Thoracic aorta (tissue), 2 donors: ENCODE results near the gene TMEM9. TPM values are rescaled to one million over a fixed set of nuclear protein-coding genes. Genes with fewer than 3 reads are reported as not detected.

Experiments used
- ATAC-seq: fragments of 150-250 bp; one replicate; pipeline ENCODE4 v1.8.0; 2017; ENCODE audit warnings: low read depth; ENCODE audit not compliant: insufficient number of reproducible peaks, low FRiP score
- DNase-seq: peaks from one replicate; pipeline ENCODE4 v3.0.0-alpha.2; 2020; ENCODE audit warnings: low spot score
- H3K27ac ChIP-seq, 2 donors: fragments of 200-600 bp; sonication (generic); 1 replicate in 1 of 2; 2 replicates in 1 of 2; pipeline ENCODE4 v1.5.1; 2016; ENCODE audit warnings: mild to moderate bottlenecking in 2 of 2, moderate library complexity in 2 of 2
- H3K27me3 ChIP-seq: fragments of 200-600 bp; sonication (generic); replicated peaks from 2 replicates; pipeline ENCODE4 v1.6.0; 2016; ENCODE audit warnings: mild to moderate bottlenecking; ENCODE audit not compliant: insufficient read depth
- H3K36me3 ChIP-seq: fragments of 200-600 bp; sonication (generic); one replicate; pipeline ENCODE4 v1.5.1; 2016
- H3K4me1 ChIP-seq, 2 donors: fragments of 200-600 bp; sonication (generic); 1 replicate in 1 of 2; 2 replicates in 1 of 2; pipeline versions ENCODE4 v1.5.1 to v1.6.0; 2016; ENCODE audit warnings: low read depth in 2 of 2, mild to moderate bottlenecking in 1 of 2; ENCODE audit not compliant: control insufficient read depth in 1 of 2
- H3K4me3 ChIP-seq: fragments of 200-600 bp; sonication (generic); 2 replicates; pipeline ENCODE4 v1.5.1; 2016; ENCODE audit warnings: mild to moderate bottlenecking
- H3K9me3 ChIP-seq: fragments of 200-600 bp; sonication (generic); 2 replicates; pipeline ENCODE4 v1.5.1; 2016
- CTCF ChIP-seq: fragments of 200-600 bp; sonication (generic); IDR thresholded peaks from one replicate; pipeline ENCODE4 v1.5.1; 2019; ENCODE audit warnings: antibody characterized with exemption
- total RNA-seq, 2 donors: library from RNA; depleted of rRNA; stranded (reverse); fragments of >200 nt; gene quantifications; one replicate each; pipeline versions ENCODE4 v1.1.0 to v1.2.3, GENCODE V29; 2016

TMEM9 gene
- total RNA-seq, 2 donors from 2014 or later = 30.0 to 58.2 TPM

DNA sequence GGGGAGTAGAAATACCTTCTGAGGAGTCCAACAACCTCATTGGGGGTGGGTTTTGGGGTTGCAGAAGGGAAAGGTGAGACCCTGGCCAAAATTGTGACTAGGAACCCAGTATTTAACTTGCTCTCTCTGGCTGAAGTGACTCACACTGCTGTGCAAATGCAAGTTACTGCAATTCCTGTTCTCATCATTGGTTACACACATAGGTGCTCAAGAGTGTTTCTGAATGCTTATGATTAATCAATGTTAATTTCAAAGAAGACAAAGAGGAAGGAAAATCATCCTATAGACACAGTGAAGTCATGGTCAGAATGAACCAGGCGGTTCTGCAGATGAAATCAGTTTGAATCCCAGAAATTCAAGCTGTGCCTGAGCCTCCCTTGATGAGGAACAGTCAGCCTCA lies 30.4 kb downstream of the TMEM9 start:
- TF ChIP-seq CTCF = no peak

DNA sequence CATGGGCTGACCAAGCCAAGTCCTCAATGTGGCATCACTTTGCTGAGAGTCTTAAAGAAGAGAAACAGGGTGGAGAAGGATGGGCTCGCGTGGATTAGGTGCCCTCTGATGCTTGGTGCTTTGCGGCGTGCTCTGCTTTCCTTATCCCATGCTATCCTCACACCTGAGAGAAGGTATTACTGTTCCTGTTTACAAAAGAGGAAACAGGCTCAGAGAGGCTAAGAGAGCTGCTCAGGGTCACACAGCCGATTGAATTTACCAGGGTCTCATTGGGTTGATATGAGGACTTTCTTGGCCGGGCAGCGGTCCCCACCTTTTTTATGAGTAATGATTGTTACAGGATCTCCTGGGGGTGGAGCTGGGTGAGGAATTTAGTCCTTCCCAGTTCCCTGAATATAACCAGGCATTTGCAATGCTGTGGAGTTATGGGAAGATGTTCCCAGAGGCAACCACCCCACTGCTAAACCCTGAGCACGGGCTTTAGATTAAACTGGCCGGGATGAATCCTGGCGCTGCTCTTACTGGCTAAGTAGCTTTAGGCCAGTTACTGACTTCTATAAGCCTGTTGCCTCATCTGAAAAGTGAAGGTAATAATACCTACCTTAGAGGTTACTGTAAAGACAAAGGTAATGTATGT lies 31.8 kb downstream of the TMEM9 start:
- H3K27me3 ChIP-seq = no peaks in the 10 kb centered on the region
- no peaks in the 10 kb centered on the region for H3K36me3 ChIP-seq
- no peaks in the 10 kb centered on the region for H3K9me3 ChIP-seq
- H3K4me1 ChIP-seq = no peaks in the 10 kb centered on the region
- H3K4me3 ChIP-seq = no peak overlapping the region
- ATAC-seq (no peak), DNase-seq (no peak)
- no peak for TF ChIP-seq CTCF
- no peak overlapping the region for H3K27ac ChIP-seq

More for the DNA sequence above, 30.4 kb downstream of the TMEM9 start:
- Histone ChIP-seq H3K27ac (no peak overlapping the region), H3K27me3 (no peaks in the 10 kb centered on the region), H3K9me3 (no peaks in the 10 kb centered on the region), H3K4me1 (no peaks in the 10 kb centered on the region), H3K36me3 (no peaks in the 10 kb centered on the region), H3K4me3 (no peak overlapping the region)
- ATAC-seq (no peak), DNase-seq (no peak)

GRCh38 chr1:201119206-201120197 lies 34.8 kb downstream of the TMEM9 start:
- TF ChIP-seq CTCF = peak; percentile 54
- no peaks in the 10 kb centered on the region for H3K9me3 ChIP-seq
- ATAC-seq = no peak
- no peak overlapping the region for H3K4me3 ChIP-seq
- no peaks in the 10 kb centered on the region for H3K27me3 ChIP-seq
- no peak for DNase-seq
- H3K4me1 ChIP-seq = peaks cover 0 to 7% of the 10 kb centered on the region in 2 donors
- H3K36me3 ChIP-seq = no peaks in the 10 kb centered on the region
- no peak overlapping the region for H3K27ac ChIP-seq

- Histone ChIP-seq H3K27me3 (no peaks in the 10 kb centered on the region), H3K36me3 (no peaks in the 10 kb centered on the region), H3K4me3 (no peak overlapping the region), H3K9me3 (no peaks in the 10 kb centered on the region), H3K4me1 (peaks cover 0 to 12% of the 10 kb centered on the region in 2 donors), H3K27ac (no peak overlapping the region)
- DNase-seq (no peak), ATAC-seq (no peak)
- TF ChIP-seq CTCF = no peak
Measured at GRCh38 chr1:201116091-201116490, 38.2 kb downstream of the TMEM9 start.

DNA sequence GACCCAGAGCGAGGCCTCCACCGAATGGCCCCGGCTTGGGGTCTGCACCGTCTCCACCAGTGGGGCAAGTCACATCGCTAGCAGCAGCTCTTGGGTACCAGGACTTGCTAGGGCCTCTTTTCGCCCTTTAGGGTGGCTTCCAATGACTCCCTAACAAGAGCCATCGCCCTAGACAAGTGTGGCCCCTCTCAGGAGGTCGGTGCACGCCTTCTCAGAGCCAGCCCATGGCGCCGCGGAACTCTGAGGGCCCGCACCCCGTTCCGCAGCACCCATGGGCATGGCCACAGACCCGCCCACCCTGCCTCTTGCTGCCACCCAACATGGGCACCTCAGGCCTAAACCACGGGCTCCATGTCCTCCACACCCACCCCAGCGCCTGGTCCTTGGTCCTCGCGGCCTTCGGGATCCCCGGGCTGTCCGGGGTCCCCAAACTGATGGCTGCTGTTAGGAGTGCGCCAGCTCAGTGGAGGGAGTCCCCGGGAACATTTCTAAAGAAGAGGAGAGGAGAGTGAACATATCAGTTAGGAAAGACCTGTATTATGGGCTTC lies 38.8 kb downstream of the TMEM9 start:
- Histone ChIP-seq H3K9me3 (no peaks in the 10 kb centered on the region), H3K27ac (no peak overlapping the region), H3K27me3 (no peaks in the 10 kb centered on the region), H3K4me3 (peak overlapping the region; percentile 86), H3K36me3 (no peaks in the 10 kb centered on the region), H3K4me1 (peaks cover 0 to 12% of the 10 kb centered on the region in 2 donors)
- no peak for DNase-seq
- no peak for TF ChIP-seq CTCF
- no peak for ATAC-seq
